Measurements from ENCODE around the gene SEH1L.
"Not testable (repeated sequence)": the region's sequence is repeated elsewhere in the genome, so short reads cannot be mapped to it uniquely, and the experiment has no call there.

Gene SEH1L

DNA sequence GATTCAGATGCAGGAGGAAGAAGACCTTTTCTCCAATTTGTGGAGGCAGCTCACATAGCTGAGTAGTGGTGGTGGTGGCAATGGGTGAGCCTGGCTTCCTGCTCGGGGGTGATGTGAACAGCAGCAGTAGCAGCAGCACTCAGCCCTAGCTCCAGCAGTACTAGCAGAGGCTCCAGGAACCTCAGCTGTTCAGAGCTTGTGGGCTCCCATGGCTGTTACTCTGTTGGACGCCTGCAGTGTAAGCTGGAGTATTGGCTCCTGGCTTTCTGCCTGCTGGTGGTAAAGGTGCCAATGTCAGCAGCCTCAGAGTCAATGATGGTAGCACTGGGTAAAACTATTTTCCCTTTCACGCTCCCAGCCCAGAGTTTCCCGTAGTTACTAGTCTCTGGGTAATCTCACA, 3.1 kb upstream of the SEH1L start:
- no peak for DNase-seq

DNA sequence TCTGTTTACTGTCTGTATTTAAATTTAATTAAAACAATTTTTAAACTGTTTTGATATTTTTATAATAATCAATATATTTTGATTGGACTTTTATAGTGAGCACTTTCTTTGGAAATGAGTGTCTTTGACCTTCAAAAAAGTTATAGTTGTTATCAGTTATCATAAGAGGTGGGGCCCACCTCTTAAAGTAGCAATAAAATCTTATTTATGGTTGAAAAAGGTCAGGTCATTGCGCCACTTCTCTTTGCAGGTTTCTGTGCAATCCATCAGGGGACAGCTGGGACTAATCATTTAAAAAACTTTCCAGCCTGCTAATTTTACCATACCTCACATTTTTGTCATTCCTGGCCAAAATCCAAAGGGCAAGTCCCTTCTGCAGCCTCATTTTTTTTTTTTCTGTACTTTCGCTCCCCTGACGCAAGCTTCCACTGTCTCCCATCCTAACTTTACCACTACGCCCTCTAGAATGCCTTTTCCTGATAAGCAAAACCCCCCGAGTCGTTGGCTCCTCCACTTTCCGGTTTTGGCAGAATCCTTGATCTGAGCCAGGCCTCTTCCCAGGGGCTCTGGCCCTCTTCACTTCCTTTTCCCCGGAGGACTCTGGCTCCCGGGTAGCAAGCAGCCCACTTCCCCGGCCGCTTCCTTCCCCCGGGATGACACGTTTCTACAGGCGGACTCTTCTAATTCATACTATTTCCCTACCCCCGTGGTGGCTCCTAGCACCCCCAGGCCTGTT, 1.1 kb upstream of the SEH1L start:
- peak; percentile 80 for DNase-seq

DNA sequence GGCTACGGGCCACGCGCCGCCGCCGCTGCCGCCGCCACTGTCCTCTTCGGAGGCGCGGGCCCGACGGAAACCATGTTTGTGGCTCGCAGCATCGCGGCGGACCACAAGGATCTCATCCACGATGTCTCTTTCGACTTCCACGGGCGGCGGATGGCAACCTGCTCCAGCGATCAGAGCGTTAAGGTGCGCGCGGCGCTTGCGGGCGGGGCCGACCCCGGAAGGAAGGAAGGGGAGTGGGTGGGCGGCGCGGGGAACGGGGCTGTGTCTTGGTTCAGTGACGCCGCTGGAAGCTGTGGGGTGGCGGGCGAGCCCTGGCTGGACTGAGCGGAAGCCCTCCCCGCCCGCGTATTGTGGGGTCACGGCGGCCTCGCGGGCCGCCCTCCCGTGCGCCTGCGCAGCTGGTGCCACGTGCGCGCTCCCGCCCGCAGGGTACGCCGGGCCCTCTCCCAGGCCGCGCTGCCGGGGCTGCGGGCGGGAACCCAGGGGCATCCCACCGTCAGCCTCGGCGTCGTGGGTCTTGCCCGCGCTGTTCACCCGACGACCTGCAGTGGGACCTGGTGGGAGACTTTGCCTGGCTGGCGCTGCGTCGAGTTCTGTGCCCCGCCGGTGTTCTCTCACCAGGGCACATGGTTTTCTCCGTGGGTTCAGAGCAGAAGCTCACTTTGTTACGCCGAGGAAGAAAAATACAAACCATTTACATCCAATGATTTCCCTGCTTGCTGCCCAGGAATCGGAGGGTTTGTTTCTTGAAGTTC, 416 bp downstream of the SEH1L start:
- peak; percentile 99 for DNase-seq

DNA sequence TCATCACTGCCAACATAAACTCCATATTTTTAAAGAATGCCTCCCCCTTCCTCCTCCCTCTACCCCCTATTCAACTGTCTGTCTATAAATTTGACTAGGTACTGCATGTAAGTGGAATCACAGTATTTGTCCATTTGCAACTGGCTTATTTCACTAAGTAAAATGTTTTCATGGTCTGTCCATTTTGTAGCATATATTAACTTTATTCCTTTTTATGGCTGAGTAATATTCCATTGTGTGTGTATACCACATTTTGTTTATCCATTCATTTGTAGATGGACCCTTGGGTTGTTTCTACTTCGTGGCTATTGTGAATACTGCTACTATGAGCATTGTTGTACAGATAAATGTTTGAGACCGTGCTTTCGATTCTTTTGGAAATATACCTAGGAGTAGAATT, 10.7 kb downstream of the SEH1L start:
- DNase-seq: no peak

DNA sequence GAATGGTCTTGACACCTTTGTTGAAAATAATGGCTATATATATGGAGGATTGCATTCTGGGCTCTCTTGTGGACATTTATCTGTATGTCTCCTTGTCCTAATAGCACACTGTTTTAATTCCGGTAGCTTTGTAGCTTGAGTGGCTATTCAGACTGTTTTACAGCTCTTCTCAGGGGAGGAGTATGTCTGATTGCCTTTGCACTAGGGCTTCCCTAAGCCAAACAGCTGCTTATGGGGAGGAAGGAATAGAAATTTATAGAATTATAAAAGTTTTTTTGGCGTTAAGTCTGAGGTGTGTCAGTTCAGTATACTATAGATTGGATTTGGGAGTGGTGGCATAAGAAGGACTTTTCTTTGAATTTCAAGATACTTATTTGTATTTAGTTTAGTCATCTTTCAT, 12.6 kb downstream of the SEH1L start:
- no peak for DNase-seq

DNA sequence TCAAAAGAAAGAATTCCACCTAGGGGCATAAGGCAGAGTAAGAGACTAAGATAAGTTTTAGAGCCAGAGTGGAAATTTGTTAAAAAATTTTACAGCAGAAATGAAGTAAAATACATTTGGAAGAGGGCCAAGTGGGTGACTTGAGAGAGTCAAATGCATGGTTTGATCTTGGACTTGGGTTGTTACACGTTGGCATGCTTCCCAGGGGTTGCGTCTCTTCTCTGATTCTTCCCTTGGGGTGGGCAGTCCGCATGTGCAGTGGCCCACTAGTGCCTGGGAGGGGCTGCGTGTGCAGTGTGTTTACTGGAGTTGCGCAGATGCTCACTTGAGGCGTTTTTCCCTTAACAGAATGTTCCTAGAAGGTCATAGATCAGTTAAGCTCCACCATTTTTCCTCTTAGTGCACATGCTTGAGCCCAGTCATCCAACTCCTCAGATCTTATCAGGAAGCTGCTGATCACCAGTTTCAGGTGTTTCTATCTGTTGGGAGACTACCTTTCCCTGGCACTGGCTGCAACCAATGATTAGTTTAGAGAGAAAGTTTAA, 13.1 kb downstream of the SEH1L start:
- no peak for DNase-seq

DNA sequence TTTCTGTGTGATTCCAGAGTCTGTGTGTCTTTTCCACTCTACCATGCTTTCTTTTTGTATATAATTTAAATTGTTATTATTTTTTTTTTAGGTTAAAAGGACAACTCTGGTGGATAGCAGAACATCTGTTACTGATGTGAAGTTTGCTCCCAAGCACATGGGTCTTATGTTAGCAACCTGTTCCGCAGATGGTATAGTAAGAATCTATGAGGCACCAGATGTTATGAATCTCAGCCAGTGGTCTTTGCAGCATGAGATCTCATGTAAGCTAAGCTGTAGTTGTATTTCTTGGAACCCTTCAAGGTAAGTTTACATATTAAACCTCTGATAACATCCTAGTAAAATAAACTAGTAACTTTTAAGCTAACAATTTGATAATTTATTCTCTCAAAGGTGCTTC, 15.3 kb downstream of the SEH1L start:
- DNase-seq: no peak

DNA sequence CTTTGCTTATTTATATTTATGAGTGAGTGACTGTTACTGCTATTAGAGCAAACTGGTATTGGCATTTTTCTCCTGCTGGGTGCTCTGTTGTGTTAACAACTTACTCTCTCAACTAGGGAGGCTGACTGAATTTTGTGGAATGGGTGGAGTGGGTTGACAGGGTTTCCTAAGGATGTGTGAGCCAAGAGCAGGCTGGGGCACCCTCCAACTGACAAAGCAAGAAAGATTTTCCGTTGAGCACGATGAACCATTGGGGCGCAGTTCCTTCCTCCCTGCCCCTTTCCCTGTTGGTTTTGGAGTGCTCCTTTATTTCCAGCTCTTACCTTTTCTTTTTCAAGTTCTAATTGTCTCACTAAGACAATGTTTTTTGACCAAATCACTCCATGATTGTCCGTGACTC, 20.3 kb downstream of the SEH1L start:
- DNase-seq: no peak

DNA sequence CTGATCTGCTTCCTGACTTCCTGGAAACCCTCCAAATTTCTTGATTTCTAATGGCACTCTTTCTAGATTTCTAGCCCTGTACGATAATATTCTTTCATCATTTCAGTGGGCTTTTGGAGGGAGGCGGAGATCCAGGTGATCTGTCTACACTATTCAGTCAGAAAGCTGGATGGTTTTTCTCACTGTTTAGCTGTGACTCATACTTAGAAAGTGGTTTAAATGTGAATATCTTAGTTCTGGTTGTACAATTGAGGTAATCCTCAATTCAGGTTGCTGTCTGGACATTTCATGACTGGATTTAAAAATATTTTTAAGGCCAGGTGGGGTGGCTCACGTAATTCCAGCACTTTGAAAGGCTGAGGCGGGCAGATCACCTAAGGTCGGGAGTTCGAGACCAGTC, 20.8 kb downstream of the SEH1L start:
- no peak for DNase-seq

DNA sequence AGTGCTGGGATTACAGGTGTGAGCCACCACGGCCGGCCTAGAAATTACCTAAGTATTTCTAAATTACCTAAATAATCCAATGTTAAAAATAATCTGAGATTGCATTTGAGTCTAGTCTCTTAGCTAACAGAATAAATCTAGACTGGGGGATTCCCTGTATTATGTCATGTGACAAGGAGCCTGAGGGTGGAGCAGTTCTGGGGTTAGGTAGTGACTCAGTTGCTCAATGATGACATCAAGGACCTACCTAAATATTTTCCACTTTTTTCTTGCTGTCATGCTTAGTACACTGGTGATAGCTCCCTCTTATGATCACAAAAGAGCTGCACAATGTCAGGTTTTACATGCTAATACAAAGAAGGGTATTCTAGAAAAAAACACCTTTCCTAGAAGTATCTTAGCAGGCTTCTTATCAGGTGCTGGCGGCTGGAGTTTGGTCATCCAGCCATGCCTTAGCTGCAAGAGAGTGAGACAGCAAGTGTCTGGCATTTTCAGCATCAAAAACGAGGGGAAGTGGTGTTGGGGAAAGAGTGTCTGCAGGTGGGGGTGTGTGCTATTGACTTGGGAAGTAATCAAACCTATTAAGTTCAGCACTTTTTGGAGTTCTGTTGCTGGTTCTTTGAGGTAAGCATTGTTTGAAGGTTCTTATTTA, 25.9 kb downstream of the SEH1L start:
- DNase-seq: no peak

DNA sequence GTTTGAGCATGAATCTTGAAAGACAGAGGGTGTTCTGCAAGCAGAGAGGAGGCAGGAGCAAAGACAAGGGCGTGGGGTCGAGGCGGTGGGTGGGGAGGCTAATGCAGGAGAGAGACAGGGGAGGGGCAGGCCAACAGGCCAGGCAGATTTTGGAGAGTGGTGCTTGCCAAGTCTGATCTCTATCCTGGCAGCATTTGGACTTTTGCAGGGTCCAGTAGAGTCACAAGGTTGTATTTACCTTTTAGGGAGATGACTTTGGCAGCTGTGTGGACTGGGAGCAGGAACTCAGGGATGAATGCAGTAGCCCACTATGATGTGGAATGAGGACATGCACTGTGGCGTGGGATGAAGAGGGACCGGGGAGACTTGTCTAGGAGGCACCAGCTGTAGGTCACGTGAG, 27.7 kb downstream of the SEH1L start:
- DNase-seq: no peak

DNA sequence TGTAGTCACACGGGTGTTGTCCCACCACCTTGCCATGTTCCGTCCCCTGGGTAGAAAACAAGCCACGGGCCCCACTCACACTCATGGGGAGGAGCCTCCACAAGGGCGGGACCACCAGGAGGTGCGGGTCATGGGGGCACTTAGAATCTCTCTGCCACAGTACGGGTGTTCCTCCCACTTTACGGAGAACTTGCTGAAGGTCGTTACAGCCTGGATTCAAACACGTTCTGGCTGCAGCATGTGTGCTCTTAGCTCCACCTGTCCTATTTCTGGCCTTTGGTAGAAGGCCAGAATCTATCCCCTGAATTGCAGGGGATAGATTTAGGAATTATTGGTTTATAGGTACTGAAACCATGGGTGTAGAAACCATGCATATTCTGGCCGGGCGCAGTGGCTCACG, 28.5 kb downstream of the SEH1L start:
- no peak for DNase-seq

DNA sequence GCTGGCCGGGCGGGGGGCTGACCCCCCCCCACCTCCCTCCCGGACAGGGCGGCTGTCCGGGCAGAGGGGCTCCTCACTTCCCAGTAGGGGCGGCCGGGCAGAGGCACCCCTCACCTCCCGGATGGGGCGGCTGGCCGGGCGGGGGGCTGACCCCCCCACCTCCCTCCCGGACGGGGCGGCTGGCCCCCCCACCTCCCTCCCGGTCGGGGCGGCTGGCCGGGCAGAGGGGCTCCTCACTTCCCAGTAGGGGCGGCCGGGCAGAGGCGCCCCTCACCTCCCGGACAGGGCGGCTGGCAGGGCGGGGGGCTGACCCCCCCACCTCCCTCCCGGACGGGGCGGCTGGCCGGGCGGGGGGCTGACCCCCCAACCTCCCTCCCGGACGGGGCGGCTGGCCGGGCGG, 32.3 kb downstream of the SEH1L start:
- DNase-seq: not testable (repeated sequence)

DNA sequence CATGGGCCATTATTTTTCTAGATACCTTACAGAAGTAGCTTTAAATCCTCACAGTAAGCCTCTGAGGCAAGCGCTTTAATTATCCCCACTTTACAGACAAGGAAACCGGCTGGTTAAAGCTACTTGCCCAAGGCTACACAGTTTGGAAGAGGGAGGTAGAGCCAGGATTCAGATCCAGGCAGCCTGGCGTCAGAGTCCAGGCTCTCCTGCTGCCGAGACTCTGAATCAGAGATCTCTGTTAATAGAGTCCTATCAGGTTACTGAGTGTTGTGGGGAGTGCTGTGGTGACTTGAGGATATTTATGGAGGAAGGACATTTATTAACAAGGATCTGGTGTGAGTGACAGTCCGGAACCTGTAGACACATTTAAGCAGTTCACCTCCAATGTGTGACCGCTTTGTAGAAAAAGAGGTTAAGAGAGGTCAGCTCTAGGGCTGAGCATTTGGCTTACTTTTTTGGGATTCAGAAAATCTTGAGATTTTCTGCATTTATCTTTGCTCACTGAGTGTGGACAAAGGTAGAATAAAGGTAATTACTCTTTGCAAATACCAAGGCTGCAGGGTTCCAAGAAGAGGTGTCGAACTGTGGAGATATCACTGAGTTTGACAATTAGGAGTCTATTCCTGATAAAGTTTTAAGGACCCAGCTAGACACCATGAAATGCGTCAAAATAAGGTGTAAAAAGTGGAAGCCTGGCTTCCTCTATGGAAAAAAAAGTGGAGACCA, 41.7 kb downstream of the SEH1L start:
- no peak for DNase-seq

DNA sequence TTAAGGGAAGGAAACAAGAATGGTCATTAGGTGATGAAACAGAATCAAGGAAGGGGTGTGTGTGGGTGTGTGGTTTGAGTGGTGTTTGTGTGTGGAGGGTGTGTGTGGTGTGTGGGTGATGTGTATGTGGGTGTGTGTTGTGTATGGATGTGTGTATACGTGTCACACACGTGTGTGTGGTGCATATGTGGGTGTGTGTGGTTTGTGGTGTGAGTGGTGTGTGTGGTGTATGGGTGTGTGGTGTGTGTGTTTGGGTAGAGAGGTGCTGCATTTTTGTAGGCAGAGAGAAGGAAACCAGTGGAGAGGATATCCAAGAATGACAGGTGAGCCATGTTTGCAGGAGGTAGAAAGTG, 42.3 kb downstream of the SEH1L start:
- DNase-seq: no peak

DNA sequence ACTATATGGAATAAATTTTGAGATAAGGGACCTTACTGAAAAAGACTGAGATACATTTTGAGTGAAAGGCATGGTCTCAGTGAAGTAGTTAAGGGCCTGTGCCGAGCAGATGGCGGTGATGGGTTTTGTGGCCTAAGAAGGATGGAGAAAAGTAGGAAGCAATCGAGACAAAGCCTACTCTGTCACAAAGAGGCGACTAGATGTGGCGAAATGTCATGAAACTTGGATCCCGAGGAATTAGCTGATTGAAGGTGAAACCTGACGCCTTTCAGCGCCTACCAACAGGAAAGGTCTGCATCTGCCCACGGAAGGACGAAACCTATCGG, 42.8 kb downstream of the SEH1L start:
- DNase-seq: no peak

DNA sequence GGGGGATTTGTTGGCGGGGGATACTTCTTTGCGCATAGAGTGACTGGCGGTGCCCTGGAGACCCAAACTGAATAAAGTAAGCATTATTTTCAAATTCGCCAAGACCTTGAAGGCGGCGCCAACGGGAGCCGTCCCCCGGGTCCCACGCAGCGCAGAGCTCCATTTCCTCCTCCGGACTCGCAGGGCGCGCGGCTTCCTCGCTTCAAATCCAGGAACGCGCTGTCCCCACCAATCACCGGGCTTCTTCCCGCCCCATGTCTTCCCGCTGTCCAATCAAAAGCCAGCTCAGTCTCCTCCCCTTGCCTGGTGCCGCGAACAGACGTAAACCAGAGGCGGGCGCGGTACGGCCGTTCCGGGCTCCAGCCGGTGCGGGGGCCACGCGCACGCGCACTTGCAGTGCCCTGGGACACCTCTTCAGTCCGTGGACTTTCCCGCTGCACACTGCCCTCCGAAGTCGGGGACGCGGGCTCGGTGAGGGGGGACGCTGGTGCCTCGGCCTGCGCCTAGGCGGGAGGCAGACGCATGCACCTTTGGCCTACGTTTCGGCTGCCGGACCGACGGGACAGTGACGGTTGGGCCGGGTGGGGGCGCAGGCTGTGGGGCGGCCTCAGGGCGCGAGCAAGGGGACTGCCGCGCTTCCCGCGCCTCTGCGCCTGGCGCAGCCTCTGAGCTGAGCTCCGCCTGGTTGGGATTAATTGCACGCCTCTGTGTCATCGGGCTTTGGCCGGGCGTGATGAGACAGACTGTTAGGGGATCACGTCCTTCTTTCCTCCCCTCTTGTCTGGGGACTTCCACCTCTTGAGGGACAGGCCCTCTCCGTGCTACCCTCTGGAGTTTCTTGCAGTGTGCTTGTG, 43.4 kb downstream of the SEH1L start, which contains the start of gene CEP192:
Gene CEP192, plus strand, starts transcription at position 396 of the 854 bp plus-strand sequence. CDS start 8,063 bp downstream, outside the sequence.
- peak; percentile 100 for DNase-seq

DNA sequence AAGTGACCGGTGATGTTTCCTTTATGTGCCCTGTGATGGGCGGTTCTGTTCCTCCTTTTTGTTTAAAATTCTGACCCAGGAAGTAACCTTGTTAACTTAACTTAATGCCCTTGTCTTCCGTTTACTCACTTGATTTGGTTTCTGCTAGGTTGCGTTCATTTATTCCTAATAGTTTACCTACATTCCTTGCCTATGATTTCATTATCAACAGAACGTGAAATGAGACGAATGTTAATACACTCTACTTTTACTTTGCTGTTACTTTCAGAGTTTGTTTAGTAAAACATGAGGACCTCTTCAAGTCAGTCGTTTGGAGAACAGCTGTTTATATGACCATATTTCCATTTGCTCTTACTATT, 44.0 kb downstream of the SEH1L start:
- no peak for DNase-seq

DNA sequence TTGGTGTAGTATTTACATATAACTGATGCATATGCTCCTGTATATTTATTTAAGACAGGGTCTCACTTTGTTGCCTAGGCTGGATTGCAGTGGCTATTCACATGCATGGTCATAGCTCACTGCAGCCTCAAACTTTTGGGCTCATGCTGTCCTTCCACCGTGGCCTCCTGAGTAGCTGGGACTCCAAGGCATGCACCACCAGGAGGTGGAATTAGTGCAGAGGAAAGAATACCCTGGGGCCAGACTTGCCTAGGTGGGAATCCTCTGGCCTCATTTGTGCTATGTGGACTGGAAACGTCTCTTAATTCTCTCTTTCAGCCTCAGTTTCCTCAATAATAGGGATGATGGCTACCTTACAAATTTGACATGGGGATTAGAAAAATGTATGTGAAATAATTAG, 45.6 kb downstream of the SEH1L start:
- DNase-seq: no peak

DNA sequence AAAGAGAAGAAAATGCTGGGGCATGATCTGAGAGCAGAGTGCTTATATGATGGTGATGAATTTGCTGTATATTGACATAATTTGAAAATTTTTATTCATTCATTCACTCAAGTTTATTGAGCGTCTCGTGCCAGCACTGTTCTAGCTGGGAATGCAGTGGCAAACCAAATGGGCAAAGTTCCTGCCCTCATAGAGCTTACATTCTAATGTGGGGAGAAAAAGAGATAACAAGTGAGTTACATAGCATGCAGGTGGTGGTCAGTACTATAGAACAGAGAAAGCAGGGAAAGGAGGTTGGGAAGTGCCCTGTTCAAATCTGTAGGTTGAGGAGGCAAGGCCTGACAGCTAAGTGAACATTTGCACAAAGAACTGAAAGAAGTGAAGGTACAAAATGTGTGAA, 47.6 kb downstream of the SEH1L start:
- no peak for DNase-seq

DNA sequence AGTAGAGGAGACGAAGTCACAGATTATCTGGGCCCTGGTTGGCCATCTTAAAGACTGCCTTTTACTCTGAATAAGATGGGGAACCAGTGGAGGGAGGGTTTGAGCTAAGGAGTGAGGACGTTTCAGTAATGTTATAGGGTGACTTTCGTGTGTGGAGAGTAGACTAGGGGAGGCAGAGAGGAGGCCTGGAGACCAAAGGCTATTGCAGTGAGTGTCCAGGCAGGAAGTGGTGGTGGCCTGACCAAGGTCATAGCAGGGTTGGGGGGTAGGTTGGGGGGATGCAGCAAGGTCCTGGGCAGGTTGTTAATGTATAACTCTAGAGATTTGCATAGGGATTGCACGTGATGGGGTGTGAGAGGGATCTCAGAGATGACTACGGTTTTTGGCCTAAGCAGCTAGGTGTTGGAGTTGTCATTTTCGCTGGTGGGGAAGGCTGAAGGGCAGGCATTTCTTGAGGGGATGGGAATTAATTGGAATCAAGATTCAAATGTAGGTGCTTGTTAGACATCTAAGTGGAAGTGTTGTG, 48.2 kb downstream of the SEH1L start:
- DNase-seq: no peak

DNA sequence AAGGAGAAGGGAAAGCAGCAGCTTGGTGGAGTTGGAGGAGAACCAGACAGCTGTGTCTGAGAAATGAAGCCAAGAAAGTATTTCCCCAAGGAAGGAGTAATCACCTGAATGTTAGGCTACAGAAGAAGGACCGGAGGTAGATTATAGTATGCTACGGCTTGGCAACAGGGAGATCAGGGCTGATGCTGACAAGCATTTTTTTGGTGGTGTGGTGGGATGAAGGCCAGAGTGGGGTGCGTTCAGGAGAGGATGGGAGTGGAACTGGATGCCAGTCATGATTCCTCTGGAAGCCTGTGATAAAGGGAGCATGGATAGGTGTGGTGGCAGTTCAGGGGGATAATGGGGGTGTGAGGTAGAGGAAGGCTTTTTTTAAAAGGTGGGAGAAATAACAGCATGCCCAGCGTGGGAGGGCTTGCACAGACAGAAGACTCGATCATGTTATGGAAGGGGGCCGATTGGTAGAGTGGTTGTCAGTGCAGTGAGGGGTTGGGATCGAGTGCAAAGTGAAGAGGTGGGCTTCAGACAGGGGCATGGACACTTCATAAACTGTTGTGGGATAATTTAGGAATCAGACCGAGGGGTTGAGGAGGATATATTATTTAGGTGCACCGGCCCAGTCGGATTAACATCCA, 49.0 kb downstream of the SEH1L start:
- no peak for DNase-seq

Measured in NCI-H146 (cell line).